Activated CD4-positive, alpha-beta memory T cell treated with anti-CD3 and anti-CD28 coated beads, Interleukin-2, amount 10 ng/mL, durations not matched to agents 7 days and 5 days (primary cell): ENCODE measurements around the gene NID2. TPM values are rescaled to one million over a fixed set of nuclear protein-coding genes. Genes with fewer than 3 reads are reported as not detected.

Experiments
- CTCF ChIA-PET: fragments of 350-600 bp; sonication (Branson Sonifier 250); formaldehyde crosslinking; loops from one replicate; lab custom pipeline; 2021; ENCODE audit warnings: antibody characterized with exemption, inconsistent platforms; lab: Charles Lee
- POLR2A ChIA-PET: fragments of 350-600 bp; sonication (Branson Sonifier 250); formaldehyde crosslinking; loops from one replicate; lab custom pipeline; 2021; ENCODE audit warnings: antibody characterized with exemption; lab: Charles Lee
- DNase-seq: peaks from one replicate; pipeline ENCODE4 v3.0.0-alpha.2; 2020
- H3K27ac Mint-ChIP-seq: one replicate; pipeline ENCODE4 v1.8.0; 2021; ENCODE audit warnings: mild to moderate bottlenecking, mixed read lengths
- H3K27me3 Mint-ChIP-seq: one replicate; pipeline ENCODE4 v1.8.0; 2021; ENCODE audit warnings: mixed read lengths
- H3K36me3 Mint-ChIP-seq: one replicate; pipeline ENCODE4 v1.8.0; 2021; ENCODE audit warnings: low read depth, mixed read lengths
- H3K4me1 Mint-ChIP-seq: one replicate; pipeline ENCODE4 v1.8.0; 2021; ENCODE audit warnings: mixed read lengths
- H3K4me3 Mint-ChIP-seq: one replicate; pipeline ENCODE4 v1.8.0; 2021; ENCODE audit warnings: mild to moderate bottlenecking, mixed read lengths
- H3K9me3 Mint-ChIP-seq: one replicate; pipeline ENCODE4 v1.8.0; 2021; ENCODE audit warnings: mixed read lengths
- total RNA-seq, 2 experiments: library from RNA; stranded (reverse); gene quantifications; one replicate each; pipeline ENCODE4 v1.2.3, GENCODE V29; 2021

Gene NID2
- total RNA-seq, 2 experiments from 2014 or later, result 0.15 to 0.18 TPM

- POLR2A ChIA-PET, result no interaction called here
- DNase-seq, result no peak
- CTCF ChIA-PET, result no interaction called here
- Mint-ChIP-seq H3K36me3 (no peaks in the 10 kb centered on the region), H3K9me3 (no peaks in the 10 kb centered on the region), H3K4me1 (no peaks in the 10 kb centered on the region), H3K27me3 (peaks cover 43% of the 10 kb centered on the region), H3K27ac (no peak overlapping the region), H3K4me3 (no peak overlapping the region)
These were observed 7.5 kb downstream of the NID2 start for GRCh38 chr14:52061390-52061789.

DNA sequence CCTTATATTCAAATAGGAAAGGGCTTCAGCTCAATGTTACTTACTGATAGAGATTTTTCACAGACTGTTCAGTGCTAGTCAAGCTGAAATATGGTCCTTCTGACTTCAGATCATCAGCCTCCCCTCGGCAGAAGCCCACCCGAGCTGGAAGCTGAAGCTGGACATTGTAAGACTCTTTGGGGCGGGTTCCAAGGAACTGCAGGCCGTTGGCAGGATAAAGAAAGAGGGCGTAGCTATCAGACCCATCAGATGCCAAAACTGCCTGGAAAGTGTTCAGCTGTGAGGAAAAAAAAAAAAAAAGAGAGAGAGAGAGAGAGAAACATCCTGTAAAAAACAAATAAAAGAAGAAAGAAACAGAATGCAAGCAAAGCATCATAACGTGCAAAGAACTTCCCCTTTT, 8.8 kb downstream of the NID2 start:
- H3K4me1 Mint-ChIP-seq, result no peaks in the 10 kb centered on the region
- no peak overlapping the region for H3K4me3 Mint-ChIP-seq
- DNase-seq, result no peak
- CTCF ChIA-PET, result no interaction called here
- peaks cover 40% of the 10 kb centered on the region for H3K27me3 Mint-ChIP-seq
- POLR2A ChIA-PET, result no interaction called here
- H3K9me3 Mint-ChIP-seq, result no peaks in the 10 kb centered on the region
- H3K27ac Mint-ChIP-seq, result no peak overlapping the region
- H3K36me3 Mint-ChIP-seq, result no peaks in the 10 kb centered on the region

GRCh38 chr14:52059649-52060048, 9.2 kb downstream of the NID2 start:
- CTCF ChIA-PET, result no interaction called here
- Mint-ChIP-seq H3K4me1 (no peaks in the 10 kb centered on the region), H3K27ac (no peak overlapping the region), H3K36me3 (no peaks in the 10 kb centered on the region), H3K4me3 (no peak overlapping the region), H3K9me3 (no peaks in the 10 kb centered on the region), H3K27me3 (peaks cover 39% of the 10 kb centered on the region)
- POLR2A ChIA-PET, result no interaction called here
- DNase-seq, result no peak

- ChIA-PET POLR2A (no interaction called here), CTCF (no interaction called here)
- Mint-ChIP-seq H3K27me3 (peaks cover 33% of the 10 kb centered on the region), H3K9me3 (no peaks in the 10 kb centered on the region), H3K4me1 (no peaks in the 10 kb centered on the region), H3K27ac (no peak overlapping the region), H3K4me3 (no peak overlapping the region), H3K36me3 (no peaks in the 10 kb centered on the region)
- no peak for DNase-seq
These were observed 10.5 kb downstream of the NID2 start for GRCh38 chr14:52058341-52058740.

DNA sequence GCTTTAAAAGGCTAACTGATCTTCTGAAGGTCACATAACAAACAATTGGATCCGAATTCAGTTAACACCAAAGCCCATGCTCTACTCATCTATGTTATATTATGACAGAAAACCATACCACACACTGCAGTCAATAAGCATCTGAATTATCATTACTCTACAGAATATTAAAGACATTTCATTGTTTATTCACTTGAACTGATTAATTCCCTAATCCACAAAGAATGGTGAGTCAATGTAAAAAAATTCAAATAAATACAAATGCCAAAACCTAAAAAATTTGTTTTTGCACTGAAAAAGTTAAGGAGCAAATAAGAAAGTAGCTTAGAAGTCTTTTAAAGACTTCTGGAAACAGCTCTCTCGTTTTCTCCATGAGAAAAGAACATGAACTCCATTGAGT, 13.7 kb downstream of the NID2 start:
- no peak for DNase-seq
- ChIA-PET CTCF (no interaction called here), POLR2A (no interaction called here)
- Mint-ChIP-seq H3K27ac (no peak overlapping the region), H3K9me3 (no peaks in the 10 kb centered on the region), H3K36me3 (no peaks in the 10 kb centered on the region), H3K27me3 (peaks cover 23% of the 10 kb centered on the region), H3K4me1 (no peaks in the 10 kb centered on the region), H3K4me3 (no peak overlapping the region)

GRCh38 chr14:52054678-52055077, 14.2 kb downstream of the NID2 start:
- no peak overlapping the region for H3K27ac Mint-ChIP-seq
- H3K9me3 Mint-ChIP-seq, result no peaks in the 10 kb centered on the region
- POLR2A ChIA-PET, result interaction anchor here (1.1 kb wide), 1 partner anchor 16 kb away, joined by 3 read pairs; no protein-coding TSS in a partner anchor
- peaks cover 20% of the 10 kb centered on the region for H3K27me3 Mint-ChIP-seq
- DNase-seq, result no peak
- CTCF ChIA-PET, result no interaction called here
- H3K4me3 Mint-ChIP-seq, result no peak overlapping the region
- H3K4me1 Mint-ChIP-seq, result no peaks in the 10 kb centered on the region
- H3K36me3 Mint-ChIP-seq, result no peaks in the 10 kb centered on the region

GRCh38 chr14:52053044-52053443, 15.8 kb downstream of the NID2 start:
- Mint-ChIP-seq H3K27me3 (peaks cover 9% of the 10 kb centered on the region), H3K4me3 (no peak overlapping the region), H3K36me3 (no peaks in the 10 kb centered on the region), H3K9me3 (no peaks in the 10 kb centered on the region), H3K4me1 (no peaks in the 10 kb centered on the region), H3K27ac (no peak overlapping the region)
- ChIA-PET POLR2A (no interaction called here), CTCF (no interaction called here)
- DNase-seq, result no peak

GRCh38 chr14:52052288-52052943, 16.4 kb downstream of the NID2 start:
- no peaks in the 10 kb centered on the region for H3K9me3 Mint-ChIP-seq
- no peak overlapping the region for H3K27ac Mint-ChIP-seq
- CTCF ChIA-PET, result no interaction called here

GRCh38 chr14:52051871-52052270, 17.0 kb downstream of the NID2 start:
- H3K4me1 Mint-ChIP-seq, result no peaks in the 10 kb centered on the region
- peaks cover 9% of the 10 kb centered on the region for H3K27me3 Mint-ChIP-seq
- H3K27ac Mint-ChIP-seq, result no peak overlapping the region
- no peak for DNase-seq
- ChIA-PET CTCF (no interaction called here), POLR2A (no interaction called here)
- H3K9me3 Mint-ChIP-seq, result no peaks in the 10 kb centered on the region
- no peak overlapping the region for H3K4me3 Mint-ChIP-seq
- no peaks in the 10 kb centered on the region for H3K36me3 Mint-ChIP-seq

More at GRCh38 chr14:52052288-52052943, 16.4 kb downstream of the NID2 start:
- Mint-ChIP-seq H3K27me3 (peaks cover 9% of the 10 kb centered on the region), H3K4me1 (no peaks in the 10 kb centered on the region), H3K4me3 (no peak overlapping the region), H3K36me3 (no peaks in the 10 kb centered on the region)
- DNase-seq, result no peak
- POLR2A ChIA-PET, result no interaction called here

DNA sequence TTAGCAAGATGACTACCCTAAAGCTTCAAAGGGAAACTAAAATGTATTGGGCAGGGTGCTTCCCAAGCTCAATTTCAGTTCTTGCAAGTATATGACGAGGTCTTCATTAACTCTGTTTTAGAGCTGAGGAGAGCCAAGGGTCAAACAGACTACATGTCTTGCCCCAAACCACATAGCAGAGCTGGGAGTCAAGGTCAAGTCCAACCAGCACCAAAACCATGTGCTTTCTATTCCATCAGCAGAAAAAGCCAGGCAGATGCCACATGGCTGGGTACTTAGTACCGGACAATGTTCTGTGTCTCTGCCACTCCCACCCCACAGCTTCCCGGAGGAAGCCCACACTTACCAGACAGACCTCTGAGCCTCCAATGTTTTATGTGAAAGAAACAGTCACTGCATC, 17.6 kb downstream of the NID2 start:
- no peaks in the 10 kb centered on the region for H3K36me3 Mint-ChIP-seq
- H3K9me3 Mint-ChIP-seq, result no peaks in the 10 kb centered on the region
- H3K4me3 Mint-ChIP-seq, result no peak overlapping the region
- no peak overlapping the region for H3K27ac Mint-ChIP-seq
- POLR2A ChIA-PET, result no interaction called here
- no peak for DNase-seq
- CTCF ChIA-PET, result no interaction called here
- no peaks in the 10 kb centered on the region for H3K4me1 Mint-ChIP-seq
- H3K27me3 Mint-ChIP-seq, result peaks cover 9% of the 10 kb centered on the region

GRCh38 chr14:52049721-52050588, 18.9 kb downstream of the NID2 start:
- Mint-ChIP-seq H3K9me3 (no peaks in the 10 kb centered on the region), H3K27me3 (peaks cover 6% of the 10 kb centered on the region), H3K27ac (no peak overlapping the region), H3K4me3 (no peak overlapping the region), H3K4me1 (no peaks in the 10 kb centered on the region), H3K36me3 (no peaks in the 10 kb centered on the region)
- no peak for DNase-seq
- ChIA-PET CTCF (no interaction called here), POLR2A (no interaction called here)

GRCh38 chr14:52049271-52049670, 19.6 kb downstream of the NID2 start:
- no peaks in the 10 kb centered on the region for H3K36me3 Mint-ChIP-seq
- CTCF ChIA-PET, result no interaction called here
- no peaks in the 10 kb centered on the region for H3K9me3 Mint-ChIP-seq
- H3K27me3 Mint-ChIP-seq, result peaks cover 4% of the 10 kb centered on the region
- no peaks in the 10 kb centered on the region for H3K4me1 Mint-ChIP-seq
- H3K4me3 Mint-ChIP-seq, result no peak overlapping the region
- DNase-seq, result no peak
- POLR2A ChIA-PET, result no interaction called here
- no peak overlapping the region for H3K27ac Mint-ChIP-seq

- Mint-ChIP-seq H3K27ac (no peak overlapping the region), H3K36me3 (no peaks in the 10 kb centered on the region), H3K9me3 (no peaks in the 10 kb centered on the region), H3K27me3 (peaks cover 5% of the 10 kb centered on the region), H3K4me1 (no peaks in the 10 kb centered on the region), H3K4me3 (no peak overlapping the region)
- no peak for DNase-seq
- POLR2A ChIA-PET, result no interaction called here
- CTCF ChIA-PET, result no interaction called here
These were observed 20.1 kb downstream of the NID2 start for GRCh38 chr14:52048641-52049204.
